ENCODE results near the gene MCMBP.
A peak's percentile ranks its signal among the peaks of the same experiment; 100 is the strongest.

MCMBP gene

GRCh38 chr10:119872860-119873681 lies 428 bp upstream of the MCMBP start (continued):
- TF ChIP-seq ZNF707 (tag by site-specific recombination; IDR thresholded peaks at IDR 0.05) (no peak), SP7 (tag by site-specific recombination; IDR thresholded peaks at IDR 0.05) (peak; percentile 54), ZNF23 (tag by site-specific recombination; IDR thresholded peaks at IDR 0.05; ENCODE audit: borderline replicate concordance) (no peak), KLF8 (tag by site-specific recombination; IDR thresholded peaks at IDR 0.05) (peak; percentile 45; the same call in 1 of the 2 replicates), KLF1 (tag by site-specific recombination; IDR thresholded peaks at IDR 0.05) (peak; percentile 48), ZNF585B (tag by site-specific recombination; IDR thresholded peaks at IDR 0.05) (peak; percentile 62), ZNF274 (IDR thresholded peaks at IDR 0.05; ENCODE audit: low read length) (no peak), ZNF274 (tag by site-specific recombination; IDR thresholded peaks at IDR 0.05; ENCODE audit: borderline replicate concordance) (no peak), ZBTB44 (tag by site-specific recombination; IDR thresholded peaks at IDR 0.05) (peak; percentile 69), ZBTB21 (tag by site-specific recombination; IDR thresholded peaks at IDR 0.05) (no peak), ZNF654 (tag by site-specific recombination; IDR thresholded peaks at IDR 0.05; ENCODE audit: low read depth) (no peak), ZNF394 (tag by site-specific recombination; IDR thresholded peaks at IDR 0.05; ENCODE audit: borderline replicate concordance) (no peak), ZNF341 (tag by site-specific recombination; IDR thresholded peaks at IDR 0.05; ENCODE audit: low read depth) (peak; percentile 42), ZXDB (tag by site-specific recombination; IDR thresholded peaks at IDR 0.05) (peak; percentile 93), MZF1 (tag by site-specific recombination; IDR thresholded peaks at IDR 0.05; ENCODE audit: borderline replicate concordance) (no peak), ZNF184 (tag by site-specific recombination; IDR thresholded peaks at IDR 0.05) (peak; percentile 16; the same call in 1 of the 2 replicates), ZNF626 (tag by site-specific recombination; IDR thresholded peaks at IDR 0.05) (peak; percentile 67; the same call in 1 of the 2 replicates), ZNF670 (tag by site-specific recombination; IDR thresholded peaks at IDR 0.05; ENCODE audit: low read depth) (no peak), ZNF121 (tag by site-specific recombination; IDR thresholded peaks at IDR 0.05) (no peak), ZNF623 (tag by site-specific recombination; IDR thresholded peaks at IDR 0.05) (no peak), ZNF112 (tag by site-specific recombination; IDR thresholded peaks at IDR 0.05) (no peak), IKZF3 (tag by site-specific recombination; IDR thresholded peaks at IDR 0.05) (0 out of 2 replicates have a peak, but pooled peaks have one; percentile 33), ZNF146 (tag by site-specific recombination; IDR thresholded peaks at IDR 0.05) (no peak), GLIS2 (tag by site-specific recombination; IDR thresholded peaks at IDR 0.05) (peak; percentile 74), BCL11B (tag by site-specific recombination; IDR thresholded peaks at IDR 0.05; ENCODE audit: low read depth) (no peak), PRDM6 (tag by site-specific recombination; IDR thresholded peaks at IDR 0.05) (no peak), ZBTB8A (tag by site-specific recombination; IDR thresholded peaks at IDR 0.05) (peak; percentile 85), CTCF (tag by site-specific recombination; IDR thresholded peaks at IDR 0.05) (0 out of 2 replicates have a peak, but pooled peaks have one; percentile 20), ZNF596 (tag by site-specific recombination; IDR thresholded peaks at IDR 0.05) (no peak), ZNF311 (tag by site-specific recombination; IDR thresholded peaks at IDR 0.05; ENCODE audit: borderline replicate concordance) (no peak), AEBP2 (tag by site-specific recombination; IDR thresholded peaks at IDR 0.05; ENCODE audit: borderline replicate concordance) (no peak), SP3 (tag by site-specific recombination; IDR thresholded peaks at IDR 0.05) (peak; percentile 80), KLF10 (tag by site-specific recombination; IDR thresholded peaks at IDR 0.05) (peak; percentile 13; the same call in 1 of the 2 replicates), ZNF521 (tag by site-specific recombination; IDR thresholded peaks at IDR 0.05) (no peak), ZNF2 (tag by site-specific recombination; IDR thresholded peaks at IDR 0.05) (no peak)

Measured in HEK293 (cell line).